SH-SY5Y (cell line): ENCODE measurements around the gene PHETA2.

Experiments used
- GATA2 ChIP-seq: IDR thresholded peaks from 2 replicates; pipeline ENCODE4 v1.6.1; 2011; ENCODE audit warnings: mild to moderate bottlenecking, low read depth, low read length
- GATA3 ChIP-seq: IDR thresholded peaks from 2 replicates; pipeline ENCODE4 v1.6.1; 2011; ENCODE audit warnings: low read depth, mild to moderate bottlenecking, low read length, moderate library complexity

GRCh38 chr22:42083119-42083518 is 9.1 kb downstream of the PHETA2 start:
- TF ChIP-seq GATA2, result no peak
- TF ChIP-seq GATA3, result no peak
